ENCODE data around the gene TBC1D13. TPM values are rescaled to one million over a fixed set of nuclear protein-coding genes. Genes with fewer than 3 reads are reported as not detected.
"Not testable (repeated sequence)": the region's sequence is repeated elsewhere in the genome, so short reads cannot be mapped to it uniquely, and the experiment has no call there.

TBC1D13 gene
- polyA plus RNA-seq, 1 donor, result 37.4 TPM

GRCh38 chr9:128782669-128783068, 4.4 kb upstream of the TBC1D13 start:
- no peak for DNase-seq (ENCODE audit: low read depth)

GRCh38 chr9:128785427-128785826, 1.6 kb upstream of the TBC1D13 start:
- no peak for DNase-seq (ENCODE audit: low read depth)

GRCh38 chr9:128787659-128788058, 606 bp downstream of the TBC1D13 start:
- no peak for DNase-seq (ENCODE audit: low read depth)

- no peak for DNase-seq (ENCODE audit: low read depth)
Measured at GRCh38 chr9:128788445-128788844, 1.4 kb downstream of the TBC1D13 start.

GRCh38 chr9:128790536-128790935, 3.5 kb downstream of the TBC1D13 start:
- DNase-seq (ENCODE audit: low read depth), result no peak

GRCh38 chr9:128792134-128792533, 5.1 kb downstream of the TBC1D13 start:
- no peak for DNase-seq (ENCODE audit: low read depth)

- no peak for DNase-seq (ENCODE audit: low read depth)
Measured at GRCh38 chr9:128792978-128793686, 6.1 kb downstream of the TBC1D13 start.

- not testable (repeated sequence) for DNase-seq (ENCODE audit: low read depth)
Measured at GRCh38 chr9:128794961-128795360, 7.9 kb downstream of the TBC1D13 start.

GRCh38 chr9:128798896-128799295, 11.8 kb downstream of the TBC1D13 start:
- DNase-seq (ENCODE audit: low read depth), result no peak

GRCh38 chr9:128800061-128800460, 13.0 kb downstream of the TBC1D13 start:
- no peak for DNase-seq (ENCODE audit: low read depth)

- no peak for DNase-seq (ENCODE audit: low read depth)
Measured at GRCh38 chr9:128802482-128802881, 15.4 kb downstream of the TBC1D13 start.

- no peak for DNase-seq (ENCODE audit: low read depth)
Measured at GRCh38 chr9:128805661-128806060, 18.6 kb downstream of the TBC1D13 start.

- DNase-seq (ENCODE audit: low read depth), result no peak
Measured at GRCh38 chr9:128807827-128808226, 20.8 kb downstream of the TBC1D13 start.

GRCh38 chr9:128808543-128808942, 21.5 kb downstream of the TBC1D13 start:
- no peak for DNase-seq (ENCODE audit: low read depth)

- DNase-seq (ENCODE audit: low read depth), result no peak
Measured at GRCh38 chr9:128809036-128809599, 22.1 kb downstream of the TBC1D13 start.

GRCh38 chr9:128809831-128810230, 22.8 kb downstream of the TBC1D13 start:
- no peak for DNase-seq (ENCODE audit: low read depth)

- DNase-seq (ENCODE audit: low read depth), result no peak
Measured at GRCh38 chr9:128810873-128811272, 23.8 kb downstream of the TBC1D13 start.

GRCh38 chr9:128818099-128818838, 31.2 kb downstream of the TBC1D13 start, which contains the start of gene ENDOG:
ENDOG (plus strand) TSS chr9:128818500; CDS start chr9:128818685, 185 bp downstream.
- peak; percentile 86 for DNase-seq (ENCODE audit: low read depth)

- DNase-seq (ENCODE audit: low read depth), result no peak
Measured at GRCh38 chr9:128818839-128819715, 32.0 kb downstream of the TBC1D13 start.

- DNase-seq (ENCODE audit: low read depth), result no peak
Measured at GRCh38 chr9:128819716-128820664, 32.9 kb downstream of the TBC1D13 start.
